Liver (tissue), 9 donors: Measurements from ENCODE around the gene MTARC1. TPM values are rescaled to one million over a fixed set of nuclear protein-coding genes. Genes with fewer than 3 reads are reported as not detected.

Experiments used
- DNase-seq: peaks from one replicate; pipeline ENCODE4 v3.0.0-alpha.2; 2017; ENCODE audit warnings: low spot score
- H3K27ac ChIP-seq, 2 donors: one replicate each; pipeline ENCODE4 v1.7.0; 2013; ENCODE audit warnings: inconsistent platforms in 2 of 2, low read length in 2 of 2, control low read depth in 1 of 2, low read depth in 1 of 2, mild to moderate bottlenecking in 1 of 2
- H3K27me3 ChIP-seq, 4 donors: one replicate each; pipeline versions ENCODE4 v1.6.1 to v1.7.0; 2013; ENCODE audit warnings: low read length in 3 of 4, inconsistent platforms in 1 of 4, mild to moderate bottlenecking in 1 of 4, moderate library complexity in 1 of 4; ENCODE audit not compliant: control insufficient read depth in 4 of 4, insufficient read depth in 4 of 4
- H3K36me3 ChIP-seq, 4 donors: one replicate each; pipeline versions ENCODE4 v1.6.1 to v1.7.0; 2013; ENCODE audit warnings: low read length in 3 of 4, mild to moderate bottlenecking in 3 of 4, low read depth in 1 of 4, moderate library complexity in 1 of 4; ENCODE audit not compliant: control insufficient read depth in 4 of 4, insufficient read depth in 3 of 4
- H3K4me1 ChIP-seq, 4 donors: one replicate each; pipeline versions ENCODE4 v1.6.1 to v1.7.0; 2013; ENCODE audit warnings: low read length in 3 of 4, mild to moderate bottlenecking in 3 of 4, moderate library complexity in 1 of 4; ENCODE audit not compliant: control insufficient read depth in 4 of 4, insufficient read depth in 4 of 4
- H3K4me3 ChIP-seq, 3 donors: one replicate each; pipeline versions ENCODE4 v1.6.1 to v1.7.0; 2013; ENCODE audit warnings: low read length in 3 of 3, control low read depth in 1 of 3, low read depth in 1 of 3, mild to moderate bottlenecking in 1 of 3
- H3K9ac ChIP-seq, 2 donors: one replicate each; pipeline ENCODE4 v1.7.0; 2013; ENCODE audit warnings: low read length in 2 of 2, mild to moderate bottlenecking in 2 of 2, moderate library complexity in 2 of 2, control low read depth in 1 of 2, low read depth in 1 of 2
- H3K9me3 ChIP-seq, 4 donors: one replicate each; pipeline versions ENCODE4 v1.6.1 to v1.7.0; 2013; ENCODE audit warnings: low read length in 3 of 4; ENCODE audit not compliant: control insufficient read depth in 4 of 4
- ATF3 ChIP-seq: IDR thresholded peaks from 2 replicates; pipeline ENCODE4 v1.6.1; 2016; ENCODE audit warnings: antibody characterized with exemption
- CTCF ChIP-seq: fragments of 150-350 bp; IDR thresholded peaks from 2 replicates; pipeline ENCODE4 v1.5.1; 2017; ENCODE audit warnings: improper control_type of control experiment, low read depth, low read length; ENCODE audit not compliant: missing input control
- EGR1 ChIP-seq, 2 donors: IDR thresholded peaks; 2 replicates each; pipeline ENCODE4 v1.6.1; 2016 to 2018; ENCODE audit warnings: antibody characterized with exemption in 2 of 2, low read depth in 2 of 2
- FOXA1 ChIP-seq: IDR thresholded peaks from 2 replicates; pipeline ENCODE4 v1.6.1; 2016; ENCODE audit warnings: antibody characterized with exemption
- FOXA2 ChIP-seq: IDR thresholded peaks from 2 replicates; pipeline ENCODE4 v1.6.1; 2016; ENCODE audit warnings: antibody characterized with exemption
- HNF4A ChIP-seq, 2 donors: conservative IDR thresholded peaks; 2 replicates each; pipeline ENCODE4 v1.6.1; 2016; ENCODE audit warnings: antibody characterized with exemption in 2 of 2, mild to moderate bottlenecking in 2 of 2
- HNF4G ChIP-seq: IDR thresholded peaks from 2 replicates; pipeline ENCODE4 v1.6.1; 2016; ENCODE audit warnings: antibody characterized with exemption
- JUND ChIP-seq, 2 donors: IDR thresholded peaks; 2 replicates each; pipeline ENCODE4 v1.6.1; 2016; ENCODE audit warnings: antibody characterized with exemption in 2 of 2
- MAX ChIP-seq: IDR thresholded peaks from 2 replicates; pipeline ENCODE4 v1.6.1; 2016; ENCODE audit warnings: antibody characterized with exemption
- NR2F2 ChIP-seq: IDR thresholded peaks from 2 replicates; pipeline ENCODE4 v1.6.1; 2016; ENCODE audit warnings: antibody characterized with exemption
- RAD21 ChIP-seq, 2 donors: IDR thresholded peaks; 2 replicates each; pipeline ENCODE4 v1.6.1; 2016; ENCODE audit warnings: antibody characterized with exemption in 2 of 2, mild to moderate bottlenecking in 2 of 2
- REST ChIP-seq: IDR thresholded peaks from 2 replicates; pipeline ENCODE4 v1.6.1; 2016; ENCODE audit warnings: antibody characterized with exemption, mild to moderate bottlenecking
- RXRA ChIP-seq, 2 donors: IDR thresholded peaks; 2 replicates each; pipeline ENCODE4 v1.6.1; 2017 to 2018; ENCODE audit warnings: antibody characterized with exemption in 2 of 2, mild to moderate bottlenecking in 1 of 2
- SP1 ChIP-seq: IDR thresholded peaks from 2 replicates; pipeline ENCODE4 v1.6.1; 2018; ENCODE audit warnings: antibody characterized with exemption, mild to moderate bottlenecking
- TAF1 ChIP-seq: conservative IDR thresholded peaks from 2 replicates; pipeline ENCODE4 v1.6.1; 2016; ENCODE audit warnings: antibody characterized with exemption, mild to moderate bottlenecking
- YY1 ChIP-seq: IDR thresholded peaks from 2 replicates; pipeline ENCODE4 v1.6.1; 2016; ENCODE audit warnings: antibody characterized with exemption, mild to moderate bottlenecking
- ZBTB33 ChIP-seq: IDR thresholded peaks from 2 replicates; pipeline ENCODE4 v1.6.1; 2016; ENCODE audit warnings: antibody characterized with exemption
- WGBS: extraction: QIAGEN DNeasy Blood & Tissue Kit; methylation state at CpG from one replicate; pipeline ENCODE4 v1.1.7; 2013; 5-methylcytosine and 5-hydroxymethylcytosine counted together
- polyA plus RNA-seq, 2 donors: library from polyadenylated mRNA; stranded (reverse) in 1 of 2; unstranded in 1 of 2; fragments of 200-250 nt in 1 of 2; fragments of >200 nt in 1 of 2; fragmentation: Nextera tagmentation in 1 of 2; extraction: Ambion mirVana in 1 of 2; gene quantifications; one replicate each; pipeline versions ENCODE4 v1.2.1 to v1.2.3, GENCODE V29; 2013 to 2015
- total RNA-seq, 2 donors: library from RNA; depleted of rRNA; stranded (reverse); fragments of >200 nt; gene quantifications; one replicate each; pipeline ENCODE4 v1.2.3, GENCODE V29; 2014
- donor health status: healthy.
- donor health status: healthy.
- donor health status: healthy.
- donor health status: healthy.
- donor health status: healthy.

MTARC1 gene
- total and polyA plus RNA-seq, 4 donors, result 9.8 to 71.3 (median 21.5) TPM

- TF ChIP-seq REST (peak; percentile 29), NR2F2 (no peak), RXRA (IDR thresholded peaks at IDR 0.05) (peak in 1 of 2 donors; percentile 41)
Observed at GRCh38 chr1:220751111-220751510, 35.6 kb upstream of the MTARC1 start (continued).

GRCh38 chr1:220754212-220754917 lies 32.3 kb upstream of the MTARC1 start:
- no peak for DNase-seq
- H3K4me3 ChIP-seq, result no peak overlapping the region
- H3K9ac ChIP-seq, result no peak overlapping the region
- WGBS, result 84% methylated on average over 6 of the region's 6 CpGs
- peaks cover 9 to 29% (median 25%) of the 10 kb centered on the region in 4 donors for H3K36me3 ChIP-seq
- H3K27ac ChIP-seq, result peak overlapping the region; percentile 14 to 23
- H3K9me3 ChIP-seq, result no peaks in the 10 kb centered on the region
- H3K4me1 ChIP-seq, result peaks cover 11 to 52% (median 34%) of the 10 kb centered on the region in 4 donors
- H3K27me3 ChIP-seq, result no peaks in the 10 kb centered on the region
- TF ChIP-seq CTCF (no peak), FOXA1 (no peak)

GRCh38 chr1:220754918-220755295 lies 31.8 kb upstream of the MTARC1 start:
- 98% methylated on average over 4 of the region's 4 CpGs for WGBS
- Histone ChIP-seq H3K27ac (no peak overlapping the region), H3K9ac (no peak overlapping the region), H3K27me3 (no peaks in the 10 kb centered on the region), H3K4me1 (peaks cover 12 to 56% (median 39%) of the 10 kb centered on the region in 4 donors), H3K36me3 (peaks cover 9 to 32% (median 27%) of the 10 kb centered on the region in 4 donors), H3K4me3 (no peak overlapping the region), H3K9me3 (no peaks in the 10 kb centered on the region)
- no peak for DNase-seq
- TF ChIP-seq MAX (no peak), EGR1 (IDR thresholded peaks at IDR 0.05; ENCODE audit: low read depth in 2 of 2) (no peak), FOXA1 (no peak), HNF4G (no peak), YY1 (no peak), JUND (IDR thresholded peaks at IDR 0.05) (no peak), ATF3 (no peak), SP1 (no peak), HNF4A (conservative IDR thresholded peaks at IDR 0.05) (no peak), FOXA2 (no peak), RXRA (IDR thresholded peaks at IDR 0.05) (no peak), RAD21 (IDR thresholded peaks at IDR 0.05) (no peak), REST (no peak), ZBTB33 (no peak), TAF1 (no peak), NR2F2 (no peak)
